ENCODE measurements around the gene NTM. TPM values are rescaled to one million over a fixed set of nuclear protein-coding genes. Genes with fewer than 3 reads are reported as not detected.

The NTM gene
- total and polyA plus RNA-seq, 2 of the 8 experiments (the other 6 are each of a cell fraction or from before 2014, with no cell fraction given) = 13.4 to 20.0 TPM

GRCh38 chr11:132142554-132142953, 772.1 kb downstream of the NTM start:
- H2BK120ac ChIP-seq (replicated peaks; ENCODE audit: low read depth, low read length) = no peak overlapping the region
- FAIRE-seq = no peak
- no peak overlapping the region for H2AK5ac ChIP-seq (ENCODE audit: low read depth, low read length)
- no peaks in the 10 kb centered on the region for H3K23me2 ChIP-seq (ENCODE audit: low read depth, low read length)
- H4K91ac ChIP-seq (replicated peaks; ENCODE audit: insufficient read length, low read length) = no peak overlapping the region
- H3K23ac ChIP-seq (ENCODE audit: insufficient read length) = no peak overlapping the region
- ChIA-PET CTCF (ENCODE audit: partially characterized antibody) (interaction anchor here (1.8 to 2.5 kb wide), 2 partner anchors 15 to 16 kb away, joined by 9 read pairs; no protein-coding TSS in a partner anchor), POLR2A (ENCODE audit: partially characterized antibody) (no interaction called here)
- H3K4me3 ChIP-seq (ENCODE audit: extremely low read depth in 1 of 4, insufficient read depth in 2 of 4, low read depth in 3 of 4, low read length in 4 of 4) = no peak overlapping the region
- no peak overlapping the region for H4K5ac ChIP-seq (ENCODE audit: insufficient read length, low read depth, low read length)
- H3K4me2 ChIP-seq (ENCODE audit: insufficient read depth in 1 of 2, low read depth in 2 of 2, low read length in 2 of 2) = no peak overlapping the region
- no peak overlapping the region for H3K9ac ChIP-seq (replicated peaks in 1 of 4; ENCODE audit: extremely low read depth in 1 of 4, low read depth in 3 of 4, low read length in 3 of 4)
- H3K27me3 ChIP-seq (replicated peaks in 1 of 4; ENCODE audit: control insufficient read depth in 3 of 4, extremely low read depth in 1 of 4, insufficient read depth in 3 of 4, low read length in 3 of 4) = no peaks in the 10 kb centered on the region
- H2BK5ac ChIP-seq (ENCODE audit: low read depth, low read length) = no peak overlapping the region
- 91% methylated on average over 12 of the region's 12 CpGs; no CpG with 5 or more reads in 1 of the 2 experiments for WGBS, 2 experiments (ENCODE audit: extremely low coverage in 1 of 2, insufficient coverage in 1 of 2, insufficient read length in 1 of 2, insufficient replicate concordance in 2 of 2, low coverage in 1 of 2, low lambda C conversion rate in 2 of 2, missing lambda C conversion rate in 1 of 2)
- no peak overlapping the region for H2BK15ac ChIP-seq (ENCODE audit: low read length)
- no peaks in the 10 kb centered on the region for H3K9me3 ChIP-seq (ENCODE audit: insufficient read depth in 2 of 2, low read depth in 1 of 2, low read length in 1 of 2)
- no peak for TF ChIP-seq TAF1 (IDR thresholded peaks at IDR 0.05; ENCODE audit: low read depth, low read length)
- no peak for TF ChIP-seq JUND (IDR thresholded peaks at IDR 0.05; ENCODE audit: low read length)
- no peak for TF ChIP-seq TCF12 (IDR thresholded peaks at IDR 0.05; ENCODE audit: low read depth, low read length)
- H3K36me3 ChIP-seq (ENCODE audit: control insufficient read depth in 2 of 4, insufficient read depth in 4 of 4, low read length in 3 of 4) = no peaks in the 10 kb centered on the region
- no peaks in the 10 kb centered on the region for H3K79me1 ChIP-seq (ENCODE audit: low read depth, low read length)
- no peaks in the 10 kb centered on the region for H4K20me1 ChIP-seq (replicated peaks in 1 of 2; ENCODE audit: control insufficient read depth in 1 of 2, insufficient read depth in 2 of 2, low read length in 2 of 2)
- no peak overlapping the region for H3K14ac ChIP-seq (ENCODE audit: insufficient read length)
- H2BK20ac ChIP-seq (ENCODE audit: low read length) = no peak overlapping the region
- no peak for DNase-seq (ENCODE audit: low read depth in 1 of 2, low spot score in 2 of 2)
- H3K56ac ChIP-seq (replicated peaks; ENCODE audit: insufficient read length, low read depth, low read length) = no peak overlapping the region
- no peak overlapping the region for H2AFZ ChIP-seq (ENCODE audit: low read length)
- no peak overlapping the region for H3K27ac ChIP-seq (ENCODE audit: low read depth, low read length)
- H2BK12ac ChIP-seq (ENCODE audit: low read depth, low read length) = no peak overlapping the region
- no peak overlapping the region for H4K8ac ChIP-seq (ENCODE audit: extremely low read depth, insufficient read depth, low read length)
- H3K18ac ChIP-seq (ENCODE audit: extremely low read depth, low read length) = no peak overlapping the region
- no peak overlapping the region for H3K4ac ChIP-seq (replicated peaks; ENCODE audit: insufficient read length, low read depth, low read length)
- no peaks in the 10 kb centered on the region for H3K79me2 ChIP-seq (ENCODE audit: control insufficient read depth in 1 of 2, insufficient read depth in 2 of 2, low read length in 2 of 2)
- H3K4me1 ChIP-seq (replicated peaks in 1 of 4; ENCODE audit: control insufficient read depth in 3 of 4, insufficient read depth in 4 of 4, low read length in 3 of 4) = no peaks in the 10 kb centered on the region; a peak in 1 of 7 replicates
